ENCODE data around the gene PPP1R12A. TPM values are rescaled to one million over a fixed set of nuclear protein-coding genes. Genes with fewer than 3 reads are reported as not detected.

The PPP1R12A gene
- total RNA-seq, 1 donor, result 156 TPM

GRCh38 chr12:79764641-79765040, 170.3 kb downstream of the PPP1R12A start:
- no peaks in the 10 kb centered on the region for H3K27me3 ChIP-seq (ENCODE audit: insufficient read depth, low read length)
- no peak overlapping the region for H3K4me3 ChIP-seq (ENCODE audit: low read length)
- H3K9me3 ChIP-seq (ENCODE audit: low read depth, low read length), result no peaks in the 10 kb centered on the region
- no peaks in the 10 kb centered on the region for H3K4me1 ChIP-seq (ENCODE audit: insufficient read depth, low read length)

- no peak overlapping the region for H3K4me3 ChIP-seq (ENCODE audit: low read length)
- no peaks in the 10 kb centered on the region for H3K27me3 ChIP-seq (ENCODE audit: insufficient read depth, low read length)
- H3K9me3 ChIP-seq (ENCODE audit: low read depth, low read length), result no peaks in the 10 kb centered on the region
- H3K4me1 ChIP-seq (ENCODE audit: insufficient read depth, low read length), result no peaks in the 10 kb centered on the region
These were observed 171.0 kb downstream of the PPP1R12A start for GRCh38 chr12:79763766-79764452.

GRCh38 chr12:79761341-79761740, 173.6 kb downstream of the PPP1R12A start:
- no peaks in the 10 kb centered on the region for H3K27me3 ChIP-seq (ENCODE audit: insufficient read depth, low read length)
- no peak overlapping the region for H3K4me3 ChIP-seq (ENCODE audit: low read length)
- no peaks in the 10 kb centered on the region for H3K4me1 ChIP-seq (ENCODE audit: insufficient read depth, low read length)
- peaks cover 9% of the 10 kb centered on the region for H3K9me3 ChIP-seq (ENCODE audit: low read depth, low read length)

GRCh38 chr12:79747274-79747673, 187.6 kb downstream of the PPP1R12A start:
- Histone ChIP-seq H3K9me3 (ENCODE audit: low read depth, low read length) (no peaks in the 10 kb centered on the region), H3K4me1 (ENCODE audit: insufficient read depth, low read length) (no peaks in the 10 kb centered on the region), H3K4me3 (ENCODE audit: low read length) (no peak overlapping the region), H3K27me3 (ENCODE audit: insufficient read depth, low read length) (no peaks in the 10 kb centered on the region)

GRCh38 chr12:79737875-79738718, 196.8 kb downstream of the PPP1R12A start:
- H3K4me3 ChIP-seq (ENCODE audit: low read length), result no peak overlapping the region
- no peaks in the 10 kb centered on the region for H3K9me3 ChIP-seq (ENCODE audit: low read depth, low read length)
- no peaks in the 10 kb centered on the region for H3K4me1 ChIP-seq (ENCODE audit: insufficient read depth, low read length)
- no peaks in the 10 kb centered on the region for H3K27me3 ChIP-seq (ENCODE audit: insufficient read depth, low read length)

- H3K27me3 ChIP-seq (ENCODE audit: insufficient read depth, low read length), result peaks cover 2% of the 10 kb centered on the region
- H3K9me3 ChIP-seq (ENCODE audit: low read depth, low read length), result no peaks in the 10 kb centered on the region
- no peak overlapping the region for H3K4me3 ChIP-seq (ENCODE audit: low read length)
- no peaks in the 10 kb centered on the region for H3K4me1 ChIP-seq (ENCODE audit: insufficient read depth, low read length)
These were observed 202.3 kb downstream of the PPP1R12A start for GRCh38 chr12:79732638-79733037.

- Histone ChIP-seq H3K4me3 (ENCODE audit: low read length) (no peak overlapping the region), H3K9me3 (ENCODE audit: low read depth, low read length) (no peaks in the 10 kb centered on the region), H3K4me1 (ENCODE audit: insufficient read depth, low read length) (no peaks in the 10 kb centered on the region), H3K27me3 (ENCODE audit: insufficient read depth, low read length) (peaks cover 5% of the 10 kb centered on the region)
These were observed 208.9 kb downstream of the PPP1R12A start for GRCh38 chr12:79725987-79726386.

Other genes with a start within 250 kb of the PPP1R12A start
- 8.7 TPM for gene PAWR, start 244.1 kb downstream of the PPP1R12A start, total RNA-seq
- gene OTOGL, start 164.4 kb upstream of the PPP1R12A start, total RNA-seq, result not detected